Osteocyte (in vitro differentiated cells): ENCODE results near the gene PLXNA2. TPM values are rescaled to one million over a fixed set of nuclear protein-coding genes. Genes with fewer than 3 reads are reported as not detected.

Experiments used
- DNase-seq: peaks from one replicate; pipeline ENCODE4 v3.0.0; 2021; ENCODE audit warnings: mixed read lengths; ENCODE audit not compliant: unreplicated experiment; ENCODE audit errors: extremely low spot score
- H3K27ac Mint-ChIP-seq: one replicate; pipeline ENCODE4 v1.8.0; 2021; ENCODE audit warnings: mild to moderate bottlenecking, mixed read lengths; ENCODE audit not compliant: unreplicated experiment
- H3K27me3 Mint-ChIP-seq: one replicate; pipeline ENCODE4 v1.8.0; 2021; ENCODE audit warnings: mixed read lengths; ENCODE audit not compliant: unreplicated experiment
- H3K36me3 Mint-ChIP-seq: one replicate; pipeline ENCODE4 v1.8.0; 2021; ENCODE audit warnings: mixed read lengths; ENCODE audit not compliant: unreplicated experiment
- H3K4me1 Mint-ChIP-seq: one replicate; pipeline ENCODE4 v1.8.0; 2021; ENCODE audit warnings: mixed read lengths; ENCODE audit not compliant: unreplicated experiment
- H3K4me3 Mint-ChIP-seq: one replicate; pipeline ENCODE4 v1.8.0; 2021; ENCODE audit warnings: mild to moderate bottlenecking, moderate library complexity, mixed read lengths; ENCODE audit not compliant: unreplicated experiment
- H3K9me3 Mint-ChIP-seq: one replicate; pipeline ENCODE4 v1.8.0; 2021; ENCODE audit warnings: mixed read lengths; ENCODE audit not compliant: unreplicated experiment
- total RNA-seq: library from RNA; stranded (reverse); gene quantifications from 2 replicates; pipeline ENCODE4 v1.2.1, GENCODE V29; 2021
- TF ChIP-seq, protein P1 (sequence below): fragments of 200-600 bp; sonication (generic); IDR thresholded peaks from 2 replicates; pipeline ENCODE4 v1.5.0; 2021; ENCODE audit warnings: antibody characterized with exemption, mild to moderate bottlenecking, moderate library complexity

Gene PLXNA2
- total RNA-seq, 1 donor from 2014 or later = 19.5 TPM

DNA sequence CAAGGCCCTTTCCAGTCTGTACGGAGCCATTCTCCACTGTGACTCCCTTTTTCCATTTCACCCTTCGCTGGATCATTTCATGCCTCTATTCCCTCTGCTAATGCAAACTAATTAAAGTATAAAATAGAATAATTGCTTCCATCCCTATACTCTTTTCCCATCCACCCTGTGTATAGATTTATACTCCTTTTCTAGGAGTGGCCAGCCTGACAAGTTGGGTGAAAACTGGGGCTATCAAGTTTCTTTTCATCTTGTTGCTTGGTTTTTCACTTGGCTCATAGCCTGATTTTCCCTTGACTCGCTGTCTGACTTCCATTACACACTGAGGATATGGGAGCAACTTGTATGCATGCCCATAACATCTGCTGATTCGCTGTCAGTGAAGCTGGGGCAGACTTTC, 107.0 kb downstream of the PLXNA2 start:
- Mint-ChIP-seq H3K27ac (no peak overlapping the region), H3K36me3 (peaks cover 5% of the 10 kb centered on the region), H3K4me1 (peaks cover 51% of the 10 kb centered on the region), H3K4me3 (no peak overlapping the region), H3K9me3 (no peaks in the 10 kb centered on the region), H3K27me3 (no peaks in the 10 kb centered on the region)
- no peak for DNase-seq
- TF ChIP-seq, protein P1, sequence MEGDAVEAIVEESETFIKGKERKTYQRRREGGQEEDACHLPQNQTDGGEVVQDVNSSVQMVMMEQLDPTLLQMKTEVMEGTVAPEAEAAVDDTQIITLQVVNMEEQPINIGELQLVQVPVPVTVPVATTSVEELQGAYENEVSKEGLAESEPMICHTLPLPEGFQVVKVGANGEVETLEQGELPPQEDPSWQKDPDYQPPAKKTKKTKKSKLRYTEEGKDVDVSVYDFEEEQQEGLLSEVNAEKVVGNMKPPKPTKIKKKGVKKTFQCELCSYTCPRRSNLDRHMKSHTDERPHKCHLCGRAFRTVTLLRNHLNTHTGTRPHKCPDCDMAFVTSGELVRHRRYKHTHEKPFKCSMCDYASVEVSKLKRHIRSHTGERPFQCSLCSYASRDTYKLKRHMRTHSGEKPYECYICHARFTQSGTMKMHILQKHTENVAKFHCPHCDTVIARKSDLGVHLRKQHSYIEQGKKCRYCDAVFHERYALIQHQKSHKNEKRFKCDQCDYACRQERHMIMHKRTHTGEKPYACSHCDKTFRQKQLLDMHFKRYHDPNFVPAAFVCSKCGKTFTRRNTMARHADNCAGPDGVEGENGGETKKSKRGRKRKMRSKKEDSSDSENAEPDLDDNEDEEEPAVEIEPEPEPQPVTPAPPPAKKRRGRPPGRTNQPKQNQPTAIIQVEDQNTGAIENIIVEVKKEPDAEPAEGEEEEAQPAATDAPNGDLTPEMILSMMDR = no peak

- H3K4me1 Mint-ChIP-seq = peaks cover 57% of the 10 kb centered on the region
Observed at GRCh38 chr1:208136459-208137182, 107.6 kb downstream of the PLXNA2 start.

DNA sequence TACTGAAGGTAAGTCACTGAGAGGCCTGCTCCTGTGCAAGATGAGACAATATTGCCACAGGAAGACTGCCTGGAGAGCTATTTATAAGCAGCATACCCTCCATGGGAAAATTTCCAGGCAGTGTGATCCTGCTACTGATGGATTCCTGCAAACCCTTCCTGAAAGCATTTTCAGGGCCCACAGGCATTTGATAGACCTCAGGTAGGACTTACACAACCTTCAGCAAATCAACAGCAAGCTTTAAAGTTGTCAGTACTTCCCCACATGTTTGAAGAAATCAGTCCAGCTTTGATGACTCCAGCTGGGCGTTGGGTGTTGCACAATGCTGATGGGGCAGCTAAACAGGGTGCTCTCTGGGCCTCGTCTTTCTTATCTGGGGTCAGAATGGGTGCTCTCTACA, 108.8 kb downstream of the PLXNA2 start:
- TF ChIP-seq, protein P1 = no peak
- Mint-ChIP-seq H3K27ac (peak overlapping the region; percentile 8), H3K4me1 (peaks cover 67% of the 10 kb centered on the region), H3K4me3 (no peak overlapping the region), H3K9me3 (no peaks in the 10 kb centered on the region), H3K27me3 (no peaks in the 10 kb centered on the region), H3K36me3 (peaks cover 3% of the 10 kb centered on the region)
- DNase-seq = no peak

More at GRCh38 chr1:208136459-208137182, 107.6 kb downstream of the PLXNA2 start:
- DNase-seq = no peak
- no peaks in the 10 kb centered on the region for H3K27me3 Mint-ChIP-seq
- H3K4me3 Mint-ChIP-seq = no peak overlapping the region
- peaks cover 5% of the 10 kb centered on the region for H3K36me3 Mint-ChIP-seq
- H3K9me3 Mint-ChIP-seq = no peaks in the 10 kb centered on the region
- TF ChIP-seq, protein P1 = no peak
- peak overlapping the region; percentile 19 for H3K27ac Mint-ChIP-seq

GRCh38 chr1:208134491-208134890, 109.7 kb downstream of the PLXNA2 start:
- DNase-seq = no peak
- Mint-ChIP-seq H3K36me3 (no peaks in the 10 kb centered on the region), H3K9me3 (no peaks in the 10 kb centered on the region), H3K4me1 (peaks cover 68% of the 10 kb centered on the region), H3K27ac (peak overlapping the region; percentile 76), H3K27me3 (no peaks in the 10 kb centered on the region), H3K4me3 (peak overlapping the region; percentile 29)
- TF ChIP-seq, protein P1 = no peak

DNA sequence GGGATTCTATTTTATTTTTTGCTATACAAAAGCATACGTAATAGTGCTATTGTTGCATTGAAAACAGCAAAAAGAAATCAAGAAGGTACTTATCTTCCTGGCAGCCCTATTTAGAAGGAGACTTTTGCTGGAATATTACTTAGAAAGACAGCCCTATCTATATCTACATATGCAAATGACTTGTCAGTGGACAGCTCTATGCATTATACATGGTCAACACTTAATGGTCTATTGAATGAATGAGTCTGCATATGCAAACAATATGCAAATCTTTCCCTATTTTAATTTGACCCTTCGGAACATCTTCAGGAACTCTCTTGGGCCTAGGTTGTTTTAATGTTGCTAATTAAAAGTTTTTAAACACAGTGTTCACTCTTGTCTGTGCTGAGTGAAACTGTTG, 110.8 kb downstream of the PLXNA2 start:
- TF ChIP-seq, protein P1 = no peak
- no peaks in the 10 kb centered on the region for H3K36me3 Mint-ChIP-seq
- no peaks in the 10 kb centered on the region for H3K9me3 Mint-ChIP-seq
- H3K27ac Mint-ChIP-seq = no peak overlapping the region
- no peak overlapping the region for H3K4me3 Mint-ChIP-seq
- no peak for DNase-seq
- H3K4me1 Mint-ChIP-seq = peaks cover 68% of the 10 kb centered on the region
- no peaks in the 10 kb centered on the region for H3K27me3 Mint-ChIP-seq
